HL-60 (cell line): ENCODE measurements around the gene SASH1.

Source experiments
- DNase-seq, 2 experiments: peaks; one replicate each; pipeline ENCODE4 v3.0.0-alpha.2; 2010 to 2020; ENCODE audit warnings: low read depth in 1 of 2, low spot score in 1 of 2
- H3K27ac ChIP-seq: fragments of 250-450 bp; sonication (Bioruptor Pico); replicated peaks from 2 replicates; pipeline ENCODE4 v1.5.1; 2020; ENCODE audit warnings: mild to moderate bottlenecking, moderate library complexity
- H3K27me3 ChIP-seq: fragments of 250-450 bp; sonication (Bioruptor Pico); 2 replicates; pipeline ENCODE4 v1.5.1; 2021; ENCODE audit warnings: mild to moderate bottlenecking, moderate library complexity; ENCODE audit not compliant: insufficient read depth, poor library complexity, severe bottlenecking
- H3K4me3 ChIP-seq: replicated peaks from 2 replicates; pipeline ENCODE4 v1.5.1; 2011; ENCODE audit warnings: mild to moderate bottlenecking, control low read depth, low read length; ENCODE audit not compliant: insufficient read depth
- CTCF ChIP-seq: IDR thresholded peaks from one replicate; pipeline ENCODE4 v1.5.1; 2011; ENCODE audit warnings: low read length, control low read depth, inconsistent platforms; ENCODE audit not compliant: insufficient read depth
- GABPA ChIP-seq: IDR thresholded peaks from 2 replicates; pipeline ENCODE4 v1.6.1; 2012; ENCODE audit warnings: low read depth
- POLR2AphosphoS5 ChIP-seq: IDR thresholded peaks from 2 replicates; pipeline ENCODE4 v1.6.1; 2012; ENCODE audit warnings: low read depth
- REST ChIP-seq: IDR thresholded peaks from 2 replicates; pipeline ENCODE4 v1.6.1; 2012; ENCODE audit warnings: low read depth; ENCODE audit not compliant: insufficient replicate concordance
- SPI1 ChIP-seq: IDR thresholded peaks from 2 replicates; pipeline ENCODE4 v1.6.1; 2012; ENCODE audit warnings: low read depth, mild to moderate bottlenecking, borderline replicate concordance

Gene SASH1

GRCh38 chr6:148445620-148446019, 103.0 kb downstream of the SASH1 start:
- no peak overlapping the region for H3K4me3 ChIP-seq
- no peak overlapping the region for H3K27ac ChIP-seq
- no peak for DNase-seq
- no peaks in the 10 kb centered on the region for H3K27me3 ChIP-seq
- no peak for TF ChIP-seq CTCF
- no peak for TF ChIP-seq REST
- no peak for TF ChIP-seq POLR2AphosphoS5
- no peak for TF ChIP-seq SPI1
- TF ChIP-seq GABPA = no peak

GRCh38 chr6:148446681-148447080, 104.0 kb downstream of the SASH1 start:
- DNase-seq = no peak
- Histone ChIP-seq H3K4me3 (no peak overlapping the region), H3K27me3 (no peaks in the 10 kb centered on the region), H3K27ac (no peak overlapping the region)
- TF ChIP-seq REST = no peak
- no peak for TF ChIP-seq POLR2AphosphoS5
- TF ChIP-seq SPI1 = no peak
- no peak for TF ChIP-seq GABPA
- no peak for TF ChIP-seq CTCF

GRCh38 chr6:148447521-148448230, 105.0 kb downstream of the SASH1 start:
- H3K4me3 ChIP-seq = no peak overlapping the region
- H3K27me3 ChIP-seq = no peaks in the 10 kb centered on the region
- TF ChIP-seq SPI1 (no peak), POLR2AphosphoS5 (no peak), REST (no peak), GABPA (no peak), CTCF (no peak)

More at GRCh38 chr6:148447521-148448230, 105.0 kb downstream of the SASH1 start:
- no peak overlapping the region for H3K27ac ChIP-seq
- DNase-seq = no peak
